ACC112 (cell line): ENCODE data around the gene VTN.

Source experiments
- H2AFZ ChIP-seq: fragments of 200-600 bp; sonication (generic); one replicate; pipeline ENCODE4 v1.6.0; 2017; ENCODE audit warnings: antibody characterized with exemption, low read length; ENCODE audit not compliant: unreplicated experiment
- H3K27ac ChIP-seq: fragments of 200-600 bp; sonication (generic); 2 replicates; pipeline ENCODE4 v1.5.1; 2014; ENCODE audit warnings: low read depth, mild to moderate bottlenecking, antibody characterized with exemption, low read length, moderate library complexity
- H3K27me3 ChIP-seq: fragments of 200-600 bp; sonication (generic); 2 replicates; pipeline ENCODE4 v1.6.1; 2014; ENCODE audit warnings: mild to moderate bottlenecking, antibody characterized with exemption, low read length, moderate library complexity, mixed read lengths; ENCODE audit not compliant: insufficient read depth
- H3K36me3 ChIP-seq: fragments of 200-600 bp; sonication (generic); 2 replicates; pipeline ENCODE4 v1.6.1; 2016; ENCODE audit warnings: mild to moderate bottlenecking, antibody characterized with exemption, low read length, moderate library complexity, mixed read lengths; ENCODE audit not compliant: insufficient read depth
- H3K4me1 ChIP-seq: fragments of 200-600 bp; sonication (generic); one replicate; pipeline ENCODE4 v1.6.1; 2016; ENCODE audit warnings: low read length, mixed read lengths; ENCODE audit not compliant: insufficient read depth, unreplicated experiment, control insufficient read depth
- H3K4me3 ChIP-seq: fragments of 200-600 bp; sonication (generic); 2 replicates; pipeline ENCODE4 v1.5.1; 2014; ENCODE audit warnings: mild to moderate bottlenecking, low read depth, low read length
- H3K79me2 ChIP-seq: fragments of 200-600 bp; sonication (generic); one replicate; pipeline ENCODE4 v1.6.0; 2016; ENCODE audit warnings: low read length; ENCODE audit not compliant: control insufficient read depth, unreplicated experiment, insufficient read depth

The VTN gene

GRCh38 chr17:28320215-28321061, 49.7 kb downstream of the VTN start:
- peaks cover 6% of the 10 kb centered on the region for H3K79me2 ChIP-seq
- peak overlapping the region; percentile 81 for H3K4me3 ChIP-seq
- no peak overlapping the region for H3K27ac ChIP-seq
- no peak overlapping the region for H2AFZ ChIP-seq
- H3K4me1 ChIP-seq = peaks cover 10% of the 10 kb centered on the region
- H3K27me3 ChIP-seq = no peaks in the 10 kb centered on the region
- H3K36me3 ChIP-seq = no peaks in the 10 kb centered on the region

GRCh38 chr17:28319598-28319935, 50.5 kb downstream of the VTN start:
- H3K36me3 ChIP-seq = no peaks in the 10 kb centered on the region
- peak overlapping the region; percentile 55 for H2AFZ ChIP-seq

DNA sequence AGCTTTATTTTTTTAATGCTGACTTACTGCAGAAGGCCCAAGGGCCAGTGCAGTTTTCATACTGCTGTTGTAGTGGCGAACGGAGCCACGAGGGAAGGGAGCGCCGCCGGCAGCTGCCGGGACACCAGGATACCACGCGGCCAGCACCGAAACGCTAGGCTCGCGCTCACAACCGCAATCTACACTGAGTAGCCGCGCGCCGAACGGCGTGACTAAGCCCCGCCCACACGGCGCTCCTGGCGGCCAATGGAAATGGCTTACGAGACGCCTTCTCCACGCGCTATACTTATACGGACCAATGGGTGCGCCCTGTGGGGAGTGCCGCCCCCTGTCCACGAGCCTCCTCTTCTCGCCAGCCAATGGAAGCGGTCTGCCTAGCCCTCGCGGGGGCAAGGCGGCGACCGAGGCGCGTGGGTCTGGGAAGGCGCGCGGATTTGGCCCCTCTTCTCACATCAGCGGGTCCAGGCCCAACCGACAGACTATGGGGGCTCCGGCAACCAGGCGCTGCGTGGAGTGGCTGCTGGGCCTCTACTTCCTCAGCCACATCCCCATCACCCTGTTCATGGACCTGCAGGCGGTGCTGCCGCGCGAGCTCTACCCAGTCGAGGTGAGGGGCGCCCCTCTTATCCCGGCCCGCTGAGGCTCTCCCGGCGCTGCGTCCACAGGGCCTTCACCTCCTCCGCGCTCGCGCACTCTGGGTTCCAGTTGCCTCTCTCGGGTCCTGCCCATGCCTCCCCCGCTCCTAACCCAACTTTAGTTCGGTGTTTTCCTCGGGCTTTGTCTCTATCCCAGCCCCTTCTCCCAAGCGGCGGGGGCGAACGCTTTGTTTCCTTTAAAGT, 51.1 kb downstream of the VTN start, which contains the start of gene TMEM97:
TMEM97 (plus strand) TSS at position 442 of the 839 bp plus-strand sequence; CDS start at position 482, 40 bp downstream.
- Histone ChIP-seq H3K79me2 (peaks cover 6% of the 10 kb centered on the region), H3K36me3 (no peaks in the 10 kb centered on the region), H3K4me3 (peak within 1 kb of the TSS; percentile 81), H3K27ac (peak within 1 kb of the TSS; percentile 14; the same call in 1 of the 2 replicates), H3K4me1 (peaks cover 10% of the 10 kb centered on the region), H2AFZ (peak within 1 kb of the TSS; percentile 80), H3K27me3 (no peaks in the 10 kb centered on the region)

More at GRCh38 chr17:28319598-28319935, 50.5 kb downstream of the VTN start:
- Histone ChIP-seq H3K27ac (0 out of 2 replicates have a peak overlapping the region, but pooled peaks have one; percentile 14), H3K79me2 (peaks cover 6% of the 10 kb centered on the region), H3K4me3 (peak overlapping the region; percentile 81), H3K27me3 (no peaks in the 10 kb centered on the region), H3K4me1 (peaks cover 10% of the 10 kb centered on the region)

GRCh38 chr17:28317966-28318758, 51.9 kb downstream of the VTN start:
- H3K27me3 ChIP-seq = no peaks in the 10 kb centered on the region
- peak overlapping the region; percentile 81 for H3K4me3 ChIP-seq
- no peaks in the 10 kb centered on the region for H3K36me3 ChIP-seq
- peak overlapping the region; percentile 80 for H2AFZ ChIP-seq
- H3K4me1 ChIP-seq = peaks cover 10% of the 10 kb centered on the region
- H3K27ac ChIP-seq = no peak overlapping the region
- H3K79me2 ChIP-seq = peaks cover 6% of the 10 kb centered on the region
